A549 (cell line): ENCODE data around the gene C12orf42.

Experiments used
- CBX2 ChIP-seq: fragments of 200-600 bp; sonication (generic); IDR thresholded peaks from 2 replicates; pipeline ENCODE4 v1.6.1; 2016; ENCODE audit warnings: low read depth, mild to moderate bottlenecking, borderline replicate concordance
- POLR2A ChIP-seq: IDR thresholded peaks from 2 replicates; pipeline ENCODE4 v1.6.1; 2012; ENCODE audit warnings: mild to moderate bottlenecking, low read length
- TF ChIP-seq, protein P1 (sequence below): fragments of >200 bp; sonication (Bioruptor Twin); formaldehyde crosslinking; IDR thresholded peaks from 3 replicates; pipeline ENCODE4 v1.5.1; 2016
- TF ChIP-seq, protein P2 (sequence below): IDR thresholded peaks from 2 replicates; pipeline ENCODE4 v1.6.1; 2012
- TF ChIP-seq, protein P3 (sequence below): IDR thresholded peaks from 2 replicates; pipeline ENCODE4 v1.6.1; 2012

DNA sequence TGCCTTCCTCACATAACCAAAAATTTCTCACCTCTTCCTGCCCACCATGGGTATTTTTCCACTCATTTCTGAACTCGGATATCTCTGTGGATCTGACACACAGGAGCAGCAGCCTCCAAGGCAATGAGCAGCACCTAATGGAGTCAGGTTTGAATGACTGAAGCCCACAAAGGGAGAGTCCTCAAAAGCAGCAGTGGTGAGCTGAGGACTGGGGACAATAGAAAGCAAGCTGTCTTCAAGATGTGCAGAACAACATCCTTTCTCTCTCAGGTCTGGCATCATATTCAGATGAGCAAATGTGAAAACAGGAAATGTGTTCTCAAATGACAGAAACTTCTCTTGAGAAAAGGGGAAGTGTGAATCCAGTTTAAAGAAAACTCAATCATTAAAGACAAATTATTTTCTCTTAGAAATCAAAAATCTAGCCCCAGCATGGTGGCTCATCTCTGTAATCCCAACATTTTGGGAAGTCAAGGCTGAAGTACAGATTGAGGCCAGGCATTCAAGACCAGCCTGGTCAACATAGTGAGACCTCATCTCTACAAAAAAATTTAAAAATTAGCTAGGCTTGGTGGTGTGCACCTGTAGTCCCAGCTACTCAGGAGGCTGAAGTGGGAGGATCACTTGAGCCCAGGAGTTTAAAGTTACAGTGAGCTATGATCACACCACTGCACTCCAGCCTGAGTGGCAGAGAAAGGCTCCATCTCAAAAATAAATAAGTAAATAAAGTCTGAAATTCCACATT, 54.2 kb downstream of the C12orf42 start:
- TF ChIP-seq, protein P1, sequence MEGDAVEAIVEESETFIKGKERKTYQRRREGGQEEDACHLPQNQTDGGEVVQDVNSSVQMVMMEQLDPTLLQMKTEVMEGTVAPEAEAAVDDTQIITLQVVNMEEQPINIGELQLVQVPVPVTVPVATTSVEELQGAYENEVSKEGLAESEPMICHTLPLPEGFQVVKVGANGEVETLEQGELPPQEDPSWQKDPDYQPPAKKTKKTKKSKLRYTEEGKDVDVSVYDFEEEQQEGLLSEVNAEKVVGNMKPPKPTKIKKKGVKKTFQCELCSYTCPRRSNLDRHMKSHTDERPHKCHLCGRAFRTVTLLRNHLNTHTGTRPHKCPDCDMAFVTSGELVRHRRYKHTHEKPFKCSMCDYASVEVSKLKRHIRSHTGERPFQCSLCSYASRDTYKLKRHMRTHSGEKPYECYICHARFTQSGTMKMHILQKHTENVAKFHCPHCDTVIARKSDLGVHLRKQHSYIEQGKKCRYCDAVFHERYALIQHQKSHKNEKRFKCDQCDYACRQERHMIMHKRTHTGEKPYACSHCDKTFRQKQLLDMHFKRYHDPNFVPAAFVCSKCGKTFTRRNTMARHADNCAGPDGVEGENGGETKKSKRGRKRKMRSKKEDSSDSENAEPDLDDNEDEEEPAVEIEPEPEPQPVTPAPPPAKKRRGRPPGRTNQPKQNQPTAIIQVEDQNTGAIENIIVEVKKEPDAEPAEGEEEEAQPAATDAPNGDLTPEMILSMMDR = no peak
- TF ChIP-seq, protein P2, sequence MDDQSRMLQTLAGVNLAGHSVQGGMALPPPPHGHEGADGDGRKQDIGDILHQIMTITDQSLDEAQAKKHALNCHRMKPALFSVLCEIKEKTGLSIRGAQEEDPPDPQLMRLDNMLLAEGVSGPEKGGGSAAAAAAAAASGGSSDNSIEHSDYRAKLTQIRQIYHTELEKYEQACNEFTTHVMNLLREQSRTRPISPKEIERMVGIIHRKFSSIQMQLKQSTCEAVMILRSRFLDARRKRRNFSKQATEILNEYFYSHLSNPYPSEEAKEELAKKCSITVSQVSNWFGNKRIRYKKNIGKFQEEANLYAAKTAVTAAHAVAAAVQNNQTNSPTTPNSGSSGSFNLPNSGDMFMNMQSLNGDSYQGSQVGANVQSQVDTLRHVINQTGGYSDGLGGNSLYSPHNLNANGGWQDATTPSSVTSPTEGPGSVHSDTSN = no peak
- TF ChIP-seq, protein P3, sequence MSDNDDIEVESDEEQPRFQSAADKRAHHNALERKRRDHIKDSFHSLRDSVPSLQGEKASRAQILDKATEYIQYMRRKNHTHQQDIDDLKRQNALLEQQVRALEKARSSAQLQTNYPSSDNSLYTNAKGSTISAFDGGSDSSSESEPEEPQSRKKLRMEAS = no peak
- TF ChIP-seq CBX2 = no peak
- no peak for TF ChIP-seq POLR2A
